Measurements from ENCODE around the gene LDLRAP1.
A peak's percentile ranks its signal among the peaks of the same experiment; 100 is the strongest.
"Not testable (repeated sequence)": the region's sequence is repeated elsewhere in the genome, so short reads cannot be mapped to it uniquely, and the experiment has no call there.

Gene LDLRAP1

GRCh38 chr1:25603779-25604538, 60.6 kb downstream of the LDLRAP1 start:
- H3K36me3 Mint-ChIP-seq (ENCODE audit: low read depth); H3K4me1 Mint-ChIP-seq (ENCODE audit: low read depth); H3K27me3 Mint-ChIP-seq; DNase-seq; H3K9me3 Mint-ChIP-seq; H3K4me3 Mint-ChIP-seq; H3K27ac Mint-ChIP-seq: not testable (repeated sequence)

- no peak for DNase-seq
- Mint-ChIP-seq H3K27me3 (peaks cover 16% of the 10 kb centered on the region), H3K4me3 (no peak overlapping the region)
These were observed 63.7 kb downstream of the LDLRAP1 start for GRCh38 chr1:25607123-25607522.

GRCh38 chr1:25608488-25609178, 65.2 kb downstream of the LDLRAP1 start:
- H3K27me3 Mint-ChIP-seq: peaks cover 27% of the 10 kb centered on the region
- H3K9me3 Mint-ChIP-seq: no peaks in the 10 kb centered on the region
- DNase-seq: peak; percentile 87
- H3K27ac Mint-ChIP-seq: no peak overlapping the region
- no peaks in the 10 kb centered on the region for H3K36me3 Mint-ChIP-seq (ENCODE audit: low read depth)
- peaks cover 12% of the 10 kb centered on the region for H3K4me1 Mint-ChIP-seq (ENCODE audit: low read depth)
- no peak overlapping the region for H3K4me3 Mint-ChIP-seq

More at GRCh38 chr1:25607123-25607522, 63.7 kb downstream of the LDLRAP1 start:
- H3K4me1 Mint-ChIP-seq (ENCODE audit: low read depth): peaks cover 12% of the 10 kb centered on the region
- no peaks in the 10 kb centered on the region for H3K36me3 Mint-ChIP-seq (ENCODE audit: low read depth)
- no peaks in the 10 kb centered on the region for H3K9me3 Mint-ChIP-seq
- no peak overlapping the region for H3K27ac Mint-ChIP-seq

- no peak for DNase-seq
- no peaks in the 10 kb centered on the region for H3K9me3 Mint-ChIP-seq
- peaks cover 20% of the 10 kb centered on the region for H3K4me1 Mint-ChIP-seq (ENCODE audit: low read depth)
- H3K36me3 Mint-ChIP-seq (ENCODE audit: low read depth): no peaks in the 10 kb centered on the region
- no peak overlapping the region for H3K27ac Mint-ChIP-seq
- peaks cover 31% of the 10 kb centered on the region for H3K27me3 Mint-ChIP-seq
- no peak overlapping the region for H3K4me3 Mint-ChIP-seq
These were observed 66.5 kb downstream of the LDLRAP1 start for GRCh38 chr1:25609921-25610320.

GRCh38 chr1:25610822-25611630, 67.6 kb downstream of the LDLRAP1 start:
- no peak overlapping the region for H3K4me3 Mint-ChIP-seq
- peaks cover 31% of the 10 kb centered on the region for H3K4me1 Mint-ChIP-seq (ENCODE audit: low read depth)
- H3K36me3 Mint-ChIP-seq (ENCODE audit: low read depth): no peaks in the 10 kb centered on the region
- H3K27ac Mint-ChIP-seq: no peak overlapping the region
- H3K9me3 Mint-ChIP-seq: no peaks in the 10 kb centered on the region
- DNase-seq: no peak
- peaks cover 33% of the 10 kb centered on the region for H3K27me3 Mint-ChIP-seq

- Mint-ChIP-seq H3K27me3 (peaks cover 33% of the 10 kb centered on the region), H3K36me3 (ENCODE audit: low read depth) (no peaks in the 10 kb centered on the region), H3K4me1 (ENCODE audit: low read depth) (peaks cover 31% of the 10 kb centered on the region), H3K27ac (no peak overlapping the region), H3K4me3 (no peak overlapping the region), H3K9me3 (no peaks in the 10 kb centered on the region)
- no peak for DNase-seq
These were observed 68.4 kb downstream of the LDLRAP1 start for GRCh38 chr1:25611843-25612242.

- Mint-ChIP-seq H3K4me3 (no peak overlapping the region), H3K36me3 (ENCODE audit: low read depth) (no peaks in the 10 kb centered on the region), H3K27ac (no peak overlapping the region), H3K27me3 (peaks cover 33% of the 10 kb centered on the region), H3K4me1 (ENCODE audit: low read depth) (peaks cover 31% of the 10 kb centered on the region), H3K9me3 (no peaks in the 10 kb centered on the region)
- DNase-seq: no peak
These were observed 69.0 kb downstream of the LDLRAP1 start for GRCh38 chr1:25612421-25612820.

- Mint-ChIP-seq H3K27me3 (peaks cover 33% of the 10 kb centered on the region), H3K27ac (no peak overlapping the region), H3K4me1 (ENCODE audit: low read depth) (peaks cover 32% of the 10 kb centered on the region), H3K9me3 (no peaks in the 10 kb centered on the region), H3K4me3 (no peak overlapping the region), H3K36me3 (ENCODE audit: low read depth) (no peaks in the 10 kb centered on the region)
- no peak for DNase-seq
These were observed 69.7 kb downstream of the LDLRAP1 start for GRCh38 chr1:25613091-25613490.

GRCh38 chr1:25614501-25615171, 71.2 kb downstream of the LDLRAP1 start:
- H3K9me3 Mint-ChIP-seq: no peaks in the 10 kb centered on the region
- peak overlapping the region; percentile 16 for H3K4me3 Mint-ChIP-seq
- H3K36me3 Mint-ChIP-seq (ENCODE audit: low read depth): no peaks in the 10 kb centered on the region
- DNase-seq: no peak
- H3K27me3 Mint-ChIP-seq: peaks cover 37% of the 10 kb centered on the region
- H3K4me1 Mint-ChIP-seq (ENCODE audit: low read depth): peaks cover 41% of the 10 kb centered on the region
- H3K27ac Mint-ChIP-seq: no peak overlapping the region

- H3K4me3 Mint-ChIP-seq: peak overlapping the region; percentile 51
- peaks cover 33% of the 10 kb centered on the region for H3K27me3 Mint-ChIP-seq
- H3K4me1 Mint-ChIP-seq (ENCODE audit: low read depth): peaks cover 46% of the 10 kb centered on the region
- no peak for DNase-seq
- no peak overlapping the region for H3K27ac Mint-ChIP-seq
- no peaks in the 10 kb centered on the region for H3K9me3 Mint-ChIP-seq
- no peaks in the 10 kb centered on the region for H3K36me3 Mint-ChIP-seq (ENCODE audit: low read depth)
These were observed 71.8 kb downstream of the LDLRAP1 start for GRCh38 chr1:25615172-25615541.

- Mint-ChIP-seq H3K4me1 (ENCODE audit: low read depth) (peaks cover 49% of the 10 kb centered on the region), H3K9me3 (no peaks in the 10 kb centered on the region), H3K27ac (peak overlapping the region; percentile 3), H3K4me3 (peak overlapping the region; percentile 51), H3K27me3 (peaks cover 32% of the 10 kb centered on the region), H3K36me3 (ENCODE audit: low read depth) (no peaks in the 10 kb centered on the region)
- no peak for DNase-seq
These were observed 72.2 kb downstream of the LDLRAP1 start for GRCh38 chr1:25615563-25616094.

GRCh38 chr1:25616095-25616986, 72.9 kb downstream of the LDLRAP1 start, which contains the start of gene MAN1C1:
MAN1C1 (plus strand) TSS chr1:25616791; CDS start chr1:25617798, 1,007 bp downstream.
- H3K4me1 Mint-ChIP-seq (ENCODE audit: low read depth): peaks cover 53% of the 10 kb centered on the region
- DNase-seq: peak; percentile 87
- H3K27ac Mint-ChIP-seq: peak within 1 kb of the TSS; percentile 3
- no peaks in the 10 kb centered on the region for H3K36me3 Mint-ChIP-seq (ENCODE audit: low read depth)
- H3K27me3 Mint-ChIP-seq: peaks cover 33% of the 10 kb centered on the region
- no peaks in the 10 kb centered on the region for H3K9me3 Mint-ChIP-seq
- peak within 1 kb of the TSS; percentile 67 for H3K4me3 Mint-ChIP-seq

- peaks cover 60% of the 10 kb centered on the region for H3K4me1 Mint-ChIP-seq (ENCODE audit: low read depth)
- DNase-seq: peak; percentile 62
- no peaks in the 10 kb centered on the region for H3K36me3 Mint-ChIP-seq (ENCODE audit: low read depth)
- no peaks in the 10 kb centered on the region for H3K9me3 Mint-ChIP-seq
- H3K4me3 Mint-ChIP-seq: peak overlapping the region; percentile 67
- H3K27me3 Mint-ChIP-seq: peaks cover 27% of the 10 kb centered on the region
- H3K27ac Mint-ChIP-seq: no peak overlapping the region
These were observed 73.7 kb downstream of the LDLRAP1 start for GRCh38 chr1:25616987-25617624.

Measured in activated T-cell treated with anti-CD3 and anti-CD28 coated beads, Interleukin-2, amount 50 U/mL, for 24 hours (primary cell).